Measurements from ENCODE around the gene PSMB9. TPM values are rescaled to one million over a fixed set of nuclear protein-coding genes. Genes with fewer than 3 reads are reported as not detected.

PSMB9 gene
- total and polyA plus RNA-seq, 8 donors = 5.1 to 18.1 (median 7.0) TPM

GRCh38 chr6:32838114-32838958, 15.7 kb upstream of the PSMB9 start, which contains the start of gene TAP2:
Gene TAP2, minus strand, starts transcription at chr6:32838739. Its CDS starts 506 bp downstream, at chr6:32838233.
- FAIRE-seq = no peak
- intact Hi-C loops (cut with DNase I) = no loop called here

GRCh38 chr6:32839356-32839755, 14.6 kb upstream of the PSMB9 start:
- Histone ChIP-seq H3K27me3 (no peaks in the 10 kb centered on the region), H3K9me3 (no peaks in the 10 kb centered on the region), H3K4me1 (peaks cover 0 to 3% (median 0%) of the 10 kb centered on the region in 3 donors), H3K36me3 (no peaks in the 10 kb centered on the region), H3K27ac (peak overlapping the region in 2 of 4 donors; percentile 87 to 89), H3K4me3 (no peak overlapping the region)
- DNase-seq = no peak
- no peak for TF ChIP-seq CTCF (IDR thresholded peaks at IDR 0.05)
- intact Hi-C loops (cut with DNase I) = no loop called here
- no peak for FAIRE-seq
- 79 to 80% methylated on average over 15 of the region's 15 CpGs for WGBS, 2 donors
- ATAC-seq = no peak

More at GRCh38 chr6:32838114-32838958, 15.7 kb upstream of the PSMB9 start, which contains the start of gene TAP2:
- H3K36me3 ChIP-seq = no peaks in the 10 kb centered on the region
- H3K27ac ChIP-seq = peak within 1 kb of the TSS; percentile 80 to 89 (median 86)
- no peaks in the 10 kb centered on the region for H3K27me3 ChIP-seq
- 0% methylated on average over 52 to 57 of the region's 57 CpGs for WGBS, 2 donors
- ATAC-seq (peak; percentile 95 to 98 (median 97)), DNase-seq (peak; percentile 93 to 100 (median 96))
- H3K4me3 ChIP-seq = peak within 1 kb of the TSS; percentile 71 to 84 (median 78)
- TF ChIP-seq CTCF (IDR thresholded peaks at IDR 0.05) = peak; percentile 90 to 98 (median 92)
- peaks cover 0 to 3% (median 0%) of the 10 kb centered on the region in 3 donors for H3K4me1 ChIP-seq
- H3K9me3 ChIP-seq = no peaks in the 10 kb centered on the region

- H3K36me3 ChIP-seq = no peaks in the 10 kb centered on the region
- H3K9me3 ChIP-seq = no peaks in the 10 kb centered on the region
- no peaks in the 10 kb centered on the region for H3K27me3 ChIP-seq
- ATAC-seq (no peak), DNase-seq (no peak), FAIRE-seq (no peak)
- TF ChIP-seq CTCF (IDR thresholded peaks at IDR 0.05) = no peak
- intact Hi-C loops (cut with DNase I) = no loop called here
- no peak overlapping the region for H3K27ac ChIP-seq
- peaks cover 0 to 3% (median 0%) of the 10 kb centered on the region in 3 donors for H3K4me1 ChIP-seq
- no peak overlapping the region for H3K4me3 ChIP-seq
- WGBS, 2 donors = 82 to 83% methylated on average over 9 of the region's 9 CpGs
Observed at GRCh38 chr6:32840604-32841246, 13.3 kb upstream of the PSMB9 start.

- peaks cover 4% of the 10 kb centered on the region in 3 donors for H3K36me3 ChIP-seq
- ATAC-seq = no peak
- intact Hi-C loops (cut with DNase I) = no loop called here
- no peaks in the 10 kb centered on the region for H3K9me3 ChIP-seq
- no peak overlapping the region for H3K27ac ChIP-seq
- 91 to 92% methylated on average over 6 of the region's 6 CpGs for WGBS, 2 donors
- H3K4me1 ChIP-seq = peaks cover 0 to 3% (median 0%) of the 10 kb centered on the region in 3 donors
- TF ChIP-seq CTCF (IDR thresholded peaks at IDR 0.05) = no peak
- H3K27me3 ChIP-seq = no peaks in the 10 kb centered on the region
- FAIRE-seq = no peak
- no peak overlapping the region for H3K4me3 ChIP-seq
- DNase-seq = no peak
Observed at GRCh38 chr6:32842021-32842650, 11.9 kb upstream of the PSMB9 start.
